DMS79 (cell line): ENCODE results near the gene MLF1.
A peak's percentile ranks its signal among the peaks of the same experiment; 100 is the strongest.

Experiments
- DNase-seq: peaks from one replicate; lab custom pipeline; 2025; lab: John Stamatoyannopoulos, UW

Gene MLF1

DNA sequence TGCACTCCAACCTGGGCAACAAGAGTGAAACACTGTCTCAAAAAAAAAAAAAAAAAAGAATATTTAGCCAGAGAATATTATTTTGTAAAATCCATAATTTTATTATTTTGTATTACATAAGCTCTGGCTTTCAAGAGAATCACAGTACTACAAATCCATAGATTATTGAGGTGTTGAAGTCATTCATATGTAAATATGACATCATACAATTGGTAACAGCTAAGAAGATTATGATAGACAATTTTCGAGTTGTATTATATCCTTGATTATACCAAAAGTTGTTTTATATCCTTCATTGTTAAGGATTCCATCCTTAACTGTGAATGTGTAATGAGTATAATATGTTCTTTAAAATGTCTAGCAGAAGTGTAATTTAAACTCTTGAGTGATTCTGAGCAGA is 3.7 kb downstream of the MLF1 start:
- DNase-seq: no peak

DNA sequence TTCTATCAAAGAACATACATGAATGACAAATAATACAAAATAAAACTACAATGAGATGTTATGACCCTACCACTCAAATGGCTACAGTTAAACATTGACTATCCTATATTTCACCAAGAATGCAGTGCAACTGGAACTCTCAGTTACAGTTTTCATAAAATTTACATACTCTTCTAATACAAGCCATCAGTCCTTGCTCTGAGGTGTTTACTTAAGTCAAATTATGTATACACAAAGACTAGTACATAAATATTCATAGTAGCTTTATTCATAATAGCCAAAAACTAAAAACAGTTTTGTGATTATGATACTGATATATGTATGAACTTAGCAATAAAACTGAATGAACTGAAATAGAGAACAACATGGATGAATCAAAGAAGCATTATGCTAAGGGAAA is 19.2 kb downstream of the MLF1 start:
- DNase-seq: no peak

DNA sequence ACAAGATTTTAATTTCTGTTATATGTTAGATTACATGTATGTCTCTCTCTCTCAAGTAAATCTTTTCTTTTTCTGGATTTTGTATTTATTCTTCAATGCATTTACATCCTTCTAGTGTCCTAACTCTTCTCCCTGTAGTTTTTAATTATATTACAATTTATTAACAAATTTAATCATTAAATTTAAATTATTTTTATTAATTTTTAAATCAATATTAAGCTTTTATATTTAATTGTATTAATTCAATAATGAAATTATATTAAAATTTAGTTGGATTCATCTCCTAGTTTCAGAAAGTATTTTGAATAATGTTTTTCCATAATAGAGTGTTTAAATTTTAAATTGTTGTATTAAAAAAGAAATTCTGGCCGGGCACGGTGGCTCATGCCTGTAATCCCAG is 29.8 kb downstream of the MLF1 start:
- no peak for DNase-seq

DNA sequence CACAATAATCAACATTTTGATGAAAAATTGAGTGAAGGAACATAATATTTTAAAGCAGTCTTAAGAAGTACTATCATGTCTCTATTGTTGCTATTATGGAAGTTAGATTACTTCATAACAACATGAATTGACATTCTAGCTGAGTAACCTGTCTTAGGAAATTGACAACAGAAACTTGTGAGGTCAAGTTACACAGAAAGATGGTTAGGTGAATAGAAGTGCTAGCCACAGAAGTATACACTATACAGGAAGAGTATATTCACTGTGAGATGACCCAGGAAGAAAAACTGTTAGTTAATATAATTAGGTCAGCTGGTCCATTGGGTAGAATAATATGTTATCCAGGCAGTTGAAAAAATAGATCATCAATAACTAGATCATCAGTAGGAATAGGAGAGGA is 31.2 kb downstream of the MLF1 start:
- no peak for DNase-seq

DNA sequence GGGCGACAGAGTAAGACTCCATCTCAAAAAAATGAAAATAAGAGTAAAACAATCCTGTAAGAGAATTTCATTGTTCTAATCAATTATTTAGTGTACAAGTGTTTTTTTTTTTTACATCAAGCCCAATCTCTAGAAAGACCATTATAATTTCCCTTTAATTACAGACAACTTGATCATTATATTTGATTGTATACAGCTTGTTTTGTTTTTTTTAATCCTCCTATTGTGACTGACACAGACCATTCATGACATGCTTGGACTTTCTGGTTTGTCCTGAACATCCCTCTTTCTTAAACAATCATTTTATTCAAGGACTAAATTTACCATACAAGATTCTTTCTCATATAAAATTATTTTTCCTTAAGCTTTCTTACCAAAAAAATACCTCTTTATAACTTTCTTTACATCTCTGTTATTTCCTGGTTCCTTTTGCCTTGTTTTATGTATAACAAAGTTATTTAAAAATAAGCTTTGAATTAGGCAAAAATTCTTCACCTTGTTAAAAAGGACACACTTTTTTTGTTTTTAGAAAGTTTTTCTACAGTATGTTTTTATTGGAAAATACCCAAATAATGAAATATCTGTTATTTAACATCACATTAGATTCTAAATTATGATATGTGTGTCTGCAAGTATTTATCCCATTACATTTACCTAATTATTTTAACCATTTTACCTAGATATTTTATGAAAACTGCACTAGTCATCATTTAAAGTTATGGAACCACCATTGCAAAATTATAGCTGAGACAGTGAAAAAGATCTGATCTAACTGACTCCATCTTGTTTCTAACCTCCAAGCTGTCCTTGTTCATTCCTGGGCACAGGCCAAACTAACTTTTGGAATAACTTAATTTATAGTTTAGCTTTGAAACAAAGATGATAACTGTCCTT is 47.2 kb downstream of the MLF1 start:
- DNase-seq: no peak

DNA sequence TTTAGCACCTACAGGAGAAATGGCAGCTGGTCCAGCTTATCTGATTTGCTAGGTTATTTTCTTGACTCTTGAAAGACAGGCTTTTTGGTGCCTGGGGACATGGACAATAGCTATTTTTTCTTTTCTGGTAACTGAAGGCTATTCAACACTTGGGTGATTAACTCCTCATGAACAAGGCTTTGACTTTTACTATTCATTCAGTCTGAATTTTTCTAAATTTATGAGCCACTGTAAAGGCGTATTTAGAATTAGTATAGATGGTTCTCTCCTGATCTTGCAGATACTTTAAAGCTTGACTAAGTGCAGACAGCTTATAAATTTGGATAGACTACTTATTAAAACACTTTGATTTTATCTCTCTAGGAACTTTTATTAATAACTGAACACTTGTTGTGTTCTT is 54.9 kb downstream of the MLF1 start:
- no peak for DNase-seq

DNA sequence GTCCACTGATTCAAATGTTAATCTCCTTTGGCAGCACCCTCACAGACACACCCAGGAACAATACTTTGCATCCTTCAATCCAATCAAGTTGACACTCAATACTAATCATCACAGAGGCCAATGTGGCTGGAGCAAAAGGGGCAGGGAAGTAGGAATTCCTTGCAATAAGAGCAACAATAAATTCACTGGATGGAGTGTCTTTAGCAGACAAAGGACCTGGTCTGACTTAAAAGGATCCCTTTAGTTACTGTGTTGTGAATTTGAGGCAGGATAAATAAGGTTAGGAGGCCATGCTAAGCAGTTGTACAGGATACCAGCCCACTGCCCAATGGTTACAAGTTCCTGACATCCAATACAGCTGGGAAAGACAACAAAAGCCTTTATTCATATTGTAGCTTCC is 61.0 kb downstream of the MLF1 start:
- no peak for DNase-seq

DNA sequence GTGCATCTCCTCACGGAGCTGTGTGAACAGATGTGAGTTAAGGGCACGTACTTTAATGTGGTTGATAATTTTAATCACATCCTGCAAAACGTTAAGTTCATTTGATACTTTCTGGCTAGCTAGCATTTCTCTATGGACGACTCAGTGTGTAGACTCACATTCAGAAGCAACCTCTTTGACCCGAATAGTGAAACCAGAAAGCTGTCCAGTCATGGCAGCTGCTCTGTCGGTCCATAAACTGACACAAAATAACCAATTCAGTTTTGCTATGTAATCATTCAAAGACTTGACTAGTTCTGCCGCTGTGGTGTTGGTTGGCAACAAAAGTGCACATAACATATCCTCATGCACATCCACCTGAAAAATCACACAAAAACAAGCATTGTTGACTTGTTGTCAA is 69.7 kb downstream of the MLF1 start:
- DNase-seq: no peak

DNA sequence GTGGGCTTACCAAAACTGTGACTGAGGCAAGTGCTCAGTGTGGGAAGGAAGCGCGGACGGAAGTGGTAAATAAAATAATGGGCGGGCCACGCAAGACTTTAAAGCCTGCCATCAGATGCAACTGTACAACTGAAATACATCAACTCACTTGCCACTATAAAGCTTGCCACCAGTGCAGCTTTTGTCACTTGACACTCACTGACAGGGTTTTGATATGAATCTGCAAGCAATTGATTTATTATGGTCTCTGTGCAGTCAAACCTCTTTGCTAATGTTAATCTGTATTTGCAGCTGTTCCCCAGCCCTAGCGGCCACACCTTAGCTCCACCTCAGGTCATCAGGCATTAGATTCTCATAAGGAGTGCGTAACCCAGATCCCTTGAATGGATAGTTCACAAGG is 71.0 kb downstream of the MLF1 start:
- no peak for DNase-seq

DNA sequence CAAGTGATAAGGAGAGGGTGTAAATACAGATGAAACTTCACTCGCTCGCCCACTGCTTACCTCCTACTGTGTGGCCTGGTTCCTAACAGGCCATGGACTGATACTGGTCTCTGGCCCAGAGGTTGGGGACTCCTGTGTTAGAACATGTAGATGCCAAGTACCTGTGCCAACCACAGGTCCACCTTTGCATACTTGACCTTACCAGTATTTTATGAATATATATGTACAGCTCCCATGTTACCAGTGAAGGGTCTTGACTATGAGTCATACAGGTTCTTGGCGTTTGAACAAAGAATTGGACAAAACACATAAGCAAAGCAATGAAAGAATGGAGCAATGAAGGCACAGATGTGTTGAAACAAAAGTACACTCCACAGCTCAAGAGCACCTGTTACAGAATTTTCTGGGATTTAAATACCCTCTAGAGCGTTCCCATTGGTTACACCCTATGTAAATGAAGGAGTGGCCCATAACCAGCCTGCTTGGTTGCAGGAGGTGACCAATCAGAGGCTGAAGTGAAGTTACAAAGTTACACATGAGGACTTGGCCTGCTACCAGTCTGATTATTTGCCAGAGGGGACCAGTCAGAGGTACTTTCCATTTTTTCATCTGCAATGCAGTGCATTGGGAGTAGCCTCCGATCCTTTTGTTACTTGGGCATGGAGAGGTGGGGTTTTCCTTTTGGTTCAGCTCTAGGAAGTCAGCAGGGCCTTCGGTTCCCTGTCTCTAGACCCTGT is 71.6 kb downstream of the MLF1 start:
- DNase-seq: no peak

DNA sequence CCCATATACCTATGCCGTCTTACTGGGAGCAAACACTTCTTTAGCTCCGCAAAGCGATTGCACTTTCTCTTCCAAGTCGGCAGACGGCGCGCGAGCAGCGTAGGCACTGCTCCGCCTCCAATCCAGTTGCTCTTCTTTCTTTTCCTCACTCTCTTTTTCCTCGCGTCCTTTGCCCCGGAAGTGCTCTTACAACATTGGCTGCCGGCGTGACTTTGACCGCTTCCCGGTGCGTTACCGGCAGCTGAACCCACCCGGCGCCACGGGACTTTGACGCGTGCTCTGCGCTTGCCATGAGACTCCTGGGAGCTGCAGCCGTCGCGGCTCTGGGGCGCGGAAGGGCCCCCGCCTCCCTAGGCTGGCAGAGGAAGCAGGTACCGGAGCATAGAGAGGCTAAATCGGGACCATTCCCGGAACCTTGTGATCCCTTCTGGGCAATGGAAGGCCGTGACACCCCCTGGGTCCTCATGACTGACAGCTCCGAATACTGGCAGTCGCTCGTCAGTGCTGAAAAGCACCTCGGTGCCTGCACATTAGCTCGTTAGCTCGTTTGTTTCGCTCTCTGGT is 73.4 kb downstream of the MLF1 start, which contains the start of gene GFM1:
GFM1 (plus strand) TSS at position 183 of the 564 bp plus-strand sequence; CDS start at position 291, 108 bp downstream.
- peak; percentile 90 for DNase-seq

DNA sequence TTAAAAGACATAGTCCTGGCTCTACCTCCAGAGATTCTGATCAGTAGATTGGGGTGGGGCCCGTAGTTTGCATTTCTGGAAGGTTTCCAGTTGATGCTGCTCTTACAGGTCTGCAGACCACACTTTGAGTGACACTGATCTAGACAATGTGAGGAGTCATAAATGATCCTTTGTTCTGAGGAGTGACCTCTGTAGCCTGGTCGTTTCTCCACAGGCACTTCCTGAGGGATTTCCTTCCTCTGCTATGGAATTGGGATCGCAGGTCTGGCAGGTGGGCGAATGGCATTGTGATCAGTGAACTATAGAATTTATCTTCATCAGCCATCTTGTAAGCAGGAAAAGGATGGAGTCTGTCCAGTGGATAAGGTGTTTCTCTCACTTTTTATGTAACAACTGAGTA is 78.8 kb downstream of the MLF1 start:
- no peak for DNase-seq

DNA sequence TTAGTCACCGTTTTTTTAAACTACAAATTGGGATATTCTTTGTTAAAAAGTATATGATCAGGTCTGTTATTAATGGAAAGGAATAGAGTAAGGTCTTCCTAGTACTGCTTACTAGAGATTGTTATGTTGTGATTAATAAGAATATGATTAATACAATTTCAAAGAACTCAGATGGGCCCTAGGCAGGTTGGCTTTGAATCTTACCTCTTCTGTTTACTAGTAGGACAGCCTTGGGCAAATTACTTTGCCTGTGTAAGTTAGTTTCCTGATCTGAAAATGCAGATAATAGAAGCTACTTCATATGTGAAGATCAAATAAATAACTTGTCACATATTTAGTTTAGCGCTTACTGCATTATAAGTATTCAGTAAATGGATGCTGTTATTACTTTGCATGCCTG is 80.2 kb downstream of the MLF1 start:
- DNase-seq: no peak

DNA sequence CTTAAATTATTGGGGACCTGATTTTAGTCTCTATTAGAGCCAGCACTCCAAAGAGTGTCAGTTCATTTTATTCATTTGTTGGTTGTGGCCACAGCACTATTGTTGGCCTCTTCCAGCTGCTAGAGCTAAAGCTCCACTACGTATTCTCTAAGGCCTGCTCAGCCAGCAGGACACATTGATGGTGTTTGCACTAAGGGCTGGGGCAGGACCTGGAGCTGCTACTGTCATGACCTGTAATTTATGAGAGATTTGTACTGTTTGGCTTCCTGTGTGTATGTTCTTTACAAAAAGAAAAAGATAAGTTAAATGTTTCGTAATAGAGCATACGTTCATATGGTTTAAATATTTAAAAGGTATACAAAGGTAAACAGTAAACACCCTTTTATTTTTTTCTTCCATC is 81.5 kb downstream of the MLF1 start:
- no peak for DNase-seq
